Umbilical cord (tissue), 2 donors: ENCODE data around the gene NKD2. TPM values are rescaled to one million over a fixed set of nuclear protein-coding genes. Genes with fewer than 3 reads are reported as not detected.
"Not testable (repeated sequence)": the region's sequence is repeated elsewhere in the genome, so short reads cannot be mapped to it uniquely, and the experiment has no call there.

Source experiments
- DNase-seq: peaks from one replicate; pipeline ENCODE4 v3.0.0-alpha.2; 2015; ENCODE audit warnings: low spot score
- total RNA-seq: library from RNA; depleted of rRNA; stranded (reverse); fragments of >200 nt; gene quantifications from one replicate; pipeline ENCODE4 v1.2.3, GENCODE V29; 2014; ENCODE audit warnings: low replicate concordance; ENCODE audit not compliant: insufficient read depth

Gene NKD2, protein sequence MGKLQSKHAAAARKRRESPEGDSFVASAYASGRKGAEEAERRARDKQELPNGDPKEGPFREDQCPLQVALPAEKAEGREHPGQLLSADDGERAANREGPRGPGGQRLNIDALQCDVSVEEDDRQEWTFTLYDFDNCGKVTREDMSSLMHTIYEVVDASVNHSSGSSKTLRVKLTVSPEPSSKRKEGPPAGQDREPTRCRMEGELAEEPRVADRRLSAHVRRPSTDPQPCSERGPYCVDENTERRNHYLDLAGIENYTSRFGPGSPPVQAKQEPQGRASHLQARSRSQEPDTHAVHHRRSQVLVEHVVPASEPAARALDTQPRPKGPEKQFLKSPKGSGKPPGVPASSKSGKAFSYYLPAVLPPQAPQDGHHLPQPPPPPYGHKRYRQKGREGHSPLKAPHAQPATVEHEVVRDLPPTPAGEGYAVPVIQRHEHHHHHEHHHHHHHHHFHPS
- 1.9 TPM for total RNA-seq

DNA sequence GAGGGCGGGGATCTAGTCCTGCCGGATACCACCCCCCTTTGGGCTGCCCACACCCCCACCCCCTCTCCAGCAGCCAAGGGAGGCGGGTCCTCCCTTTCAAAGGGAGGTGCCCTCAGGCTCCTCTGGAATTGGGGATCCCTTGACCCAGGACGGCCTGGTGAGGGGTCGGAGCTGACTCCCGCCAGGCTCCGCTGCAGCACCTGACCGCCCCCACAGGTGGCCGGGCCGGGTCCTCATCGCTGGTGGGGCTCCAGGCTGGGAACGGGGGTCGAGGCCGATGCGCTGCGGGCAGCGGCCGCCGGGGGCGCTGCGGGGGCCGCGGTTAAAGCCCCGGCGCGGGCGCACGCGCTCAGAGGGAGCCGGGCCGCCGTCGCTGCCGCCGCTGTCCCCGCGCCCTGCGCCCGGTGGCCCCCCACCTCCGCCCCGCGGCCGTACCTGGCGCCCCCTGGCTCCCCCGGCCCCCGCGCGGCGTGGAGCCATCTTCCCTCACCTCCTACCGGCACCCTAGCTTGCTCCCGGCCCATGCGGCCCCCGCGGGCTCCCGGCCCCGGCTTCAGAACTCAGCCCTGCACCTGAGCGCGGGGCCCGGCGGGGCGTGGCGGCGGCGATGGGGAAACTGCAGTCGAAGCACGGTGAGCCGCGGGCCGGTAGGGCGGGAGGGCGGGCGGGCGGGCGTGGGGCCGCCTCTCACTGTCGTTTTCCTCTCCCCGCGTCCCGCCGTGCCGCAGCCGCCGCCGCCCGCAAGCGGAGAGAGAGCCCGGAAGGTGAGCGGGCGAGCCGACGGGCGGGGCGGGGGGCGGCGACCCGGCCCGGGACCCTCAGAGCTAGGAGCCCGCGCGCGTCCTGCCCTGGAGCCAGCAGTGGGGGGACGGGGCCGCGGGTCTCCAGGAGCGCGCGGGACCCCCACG lies at the start of gene NKD2:
TSS of gene NKD2 (plus strand) at position 352 of the 908 bp plus-strand sequence. CDS start at position 608, 256 bp downstream.
- DNase-seq: no peak

DNA sequence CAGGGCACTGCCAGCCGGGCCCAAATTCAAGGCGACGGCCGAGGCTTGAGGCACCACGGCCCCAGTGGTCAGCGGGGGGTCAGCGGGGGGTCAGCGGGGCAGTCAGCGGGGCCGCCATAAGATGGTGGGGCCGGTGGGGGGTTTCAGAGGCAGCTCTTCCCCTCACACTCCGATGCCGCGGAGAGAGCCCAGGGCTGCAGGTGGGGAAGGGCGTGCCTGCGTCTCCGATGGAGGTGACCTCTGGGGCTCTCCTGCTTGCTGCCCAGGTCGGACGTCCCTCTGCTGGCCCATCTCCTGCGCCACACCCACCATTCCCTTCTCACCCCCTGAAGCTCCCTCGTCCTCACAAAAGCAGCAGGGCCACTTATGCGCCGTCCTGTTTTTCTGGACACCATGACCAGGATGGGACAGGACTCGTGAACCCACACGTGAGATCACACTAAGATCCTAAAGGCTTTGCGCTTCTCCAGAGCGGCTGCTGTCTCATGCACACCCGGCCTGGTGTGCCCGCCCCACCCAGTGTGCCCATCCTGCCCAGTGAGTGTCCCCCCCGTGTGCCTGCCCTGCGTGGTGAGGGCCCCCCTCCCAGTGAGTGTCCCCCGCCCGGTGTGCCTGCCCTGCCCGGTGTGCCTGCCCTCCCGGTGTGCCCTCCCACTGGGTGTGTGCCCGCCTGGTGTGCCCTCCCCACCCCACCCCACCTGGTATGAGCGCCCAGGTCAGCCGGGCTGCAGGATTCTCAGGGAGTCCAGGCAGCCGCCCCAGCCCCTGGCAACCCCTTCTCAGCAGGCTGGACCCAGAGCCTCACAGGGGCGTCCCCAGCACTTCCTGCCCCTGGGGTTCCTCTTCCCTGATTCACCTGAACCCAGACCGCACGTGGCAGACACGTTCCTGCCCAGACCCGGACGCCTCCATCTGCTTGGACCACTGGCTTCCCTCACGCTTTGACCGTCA lies 48.7 kb upstream of the NKD2 start:
- no peak for DNase-seq

DNA sequence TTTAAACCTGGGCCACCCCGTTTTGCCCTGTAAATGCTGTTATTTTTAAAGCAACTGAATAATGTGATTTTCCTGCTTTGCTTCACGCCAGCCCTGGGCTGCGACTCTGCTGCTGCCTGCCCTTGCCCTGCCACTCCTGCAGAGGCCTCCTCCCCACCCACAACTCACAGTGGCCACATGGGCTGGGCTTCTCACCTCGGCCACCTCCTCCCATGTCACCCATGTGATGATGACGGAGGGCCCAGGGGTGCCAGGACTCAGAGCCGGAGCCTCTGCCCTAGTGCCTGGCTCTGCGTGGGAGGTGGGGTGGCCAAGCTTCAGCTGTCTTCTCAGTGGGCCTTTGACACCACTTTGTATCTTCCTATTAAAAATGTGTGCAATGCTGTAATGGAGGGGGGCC lies 48.1 kb upstream of the NKD2 start:
- no peak for DNase-seq

DNA sequence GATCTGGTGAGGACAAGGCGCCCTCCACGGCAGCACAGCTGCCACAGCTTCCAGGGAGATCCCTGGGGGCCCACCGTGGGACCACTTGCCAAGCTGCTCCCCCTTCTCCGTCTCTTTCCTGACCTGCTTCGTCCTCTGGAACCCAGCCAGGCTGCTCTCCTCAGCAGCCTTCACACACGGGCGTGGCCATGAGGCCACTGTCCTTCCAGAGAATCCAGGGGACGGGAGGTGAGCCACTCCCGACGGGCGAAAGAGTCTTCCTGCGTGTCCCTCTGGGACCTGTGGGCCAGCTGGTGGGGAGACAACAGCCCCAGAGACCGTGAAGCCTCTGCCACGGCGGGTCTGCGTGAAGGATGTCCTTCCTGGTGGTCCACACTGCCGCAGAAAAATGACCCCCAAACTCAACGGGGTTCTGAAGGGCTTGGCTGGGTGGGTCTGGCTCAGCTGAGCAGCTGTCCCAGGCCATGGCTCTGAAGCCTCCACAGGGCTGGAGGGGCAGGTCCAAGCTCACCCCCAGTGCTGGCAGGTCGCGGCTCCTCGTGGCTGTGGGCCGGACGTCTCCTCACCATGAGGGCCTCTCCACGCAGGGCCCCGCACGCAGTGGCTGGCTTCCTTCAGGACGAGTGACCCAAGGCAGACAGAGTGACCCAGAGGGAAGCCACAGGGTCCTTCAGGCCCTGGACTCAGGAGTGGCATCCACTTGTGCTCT lies 47.4 kb upstream of the NKD2 start:
- DNase-seq: no peak

DNA sequence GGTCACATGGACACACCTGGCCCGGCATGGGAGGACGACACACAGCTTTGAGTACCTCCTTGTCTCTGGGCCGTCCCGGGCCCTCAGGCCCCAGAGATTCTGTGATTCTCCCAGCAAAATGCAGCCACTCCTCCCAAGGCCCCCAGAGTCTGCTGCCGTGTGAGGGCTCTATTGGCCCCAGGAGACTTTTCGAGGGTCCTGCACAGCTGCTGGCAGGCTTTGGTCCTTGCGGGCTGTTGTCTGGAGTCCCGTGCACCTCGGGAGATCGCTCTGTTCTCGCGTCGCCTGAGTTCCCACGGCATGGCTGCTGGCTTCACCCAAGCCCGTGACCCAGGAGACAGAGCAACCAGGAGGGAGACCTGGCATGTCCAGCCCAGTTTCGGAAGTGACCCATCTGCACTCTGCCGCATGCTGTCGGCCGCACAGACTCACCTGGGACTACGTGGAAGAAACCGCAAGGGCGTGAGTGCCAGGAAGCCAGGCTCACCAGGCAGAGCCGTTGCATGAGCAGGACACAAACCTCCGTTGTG lies 46.8 kb upstream of the NKD2 start:
- no peak for DNase-seq

DNA sequence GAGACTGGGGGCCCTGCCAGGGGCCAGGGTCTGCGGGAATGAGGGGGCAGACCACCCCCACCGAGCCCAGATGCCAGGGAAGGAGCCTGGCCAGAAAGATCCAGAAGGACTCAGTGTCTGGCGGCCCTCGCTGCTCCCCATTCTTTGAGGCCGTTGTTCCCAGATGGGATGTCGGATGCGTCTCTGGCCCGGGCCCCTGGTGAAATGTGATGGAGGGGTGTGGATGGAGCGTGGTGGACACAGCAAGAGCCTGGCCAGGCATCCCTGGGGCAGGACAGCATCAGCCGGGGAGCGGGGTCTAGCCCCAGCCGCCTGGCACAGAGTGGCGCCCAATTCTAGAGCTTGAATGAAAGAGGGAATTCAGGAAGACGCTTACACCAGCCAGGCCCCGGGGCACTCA lies 46.2 kb upstream of the NKD2 start:
- no peak for DNase-seq

DNA sequence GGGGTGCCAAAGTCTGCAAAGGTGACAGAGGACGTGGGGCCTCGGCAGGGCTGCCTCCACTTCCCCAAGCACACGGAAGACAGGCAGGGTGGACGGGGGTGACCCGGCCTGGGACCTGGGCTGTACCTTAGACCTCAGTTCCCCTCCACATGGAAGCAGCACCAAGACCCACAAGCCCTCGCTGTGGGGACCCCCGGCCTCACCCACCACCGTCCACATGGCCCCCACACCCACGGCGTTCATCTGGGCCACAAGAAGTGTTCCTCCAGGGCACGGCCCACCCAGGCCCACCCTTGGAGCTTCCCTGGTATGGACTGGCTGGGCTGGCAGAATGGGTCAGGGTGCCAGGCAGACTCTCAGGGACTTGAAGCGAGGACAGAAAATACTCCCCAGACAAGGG lies 45.8 kb upstream of the NKD2 start:
- DNase-seq: no peak

DNA sequence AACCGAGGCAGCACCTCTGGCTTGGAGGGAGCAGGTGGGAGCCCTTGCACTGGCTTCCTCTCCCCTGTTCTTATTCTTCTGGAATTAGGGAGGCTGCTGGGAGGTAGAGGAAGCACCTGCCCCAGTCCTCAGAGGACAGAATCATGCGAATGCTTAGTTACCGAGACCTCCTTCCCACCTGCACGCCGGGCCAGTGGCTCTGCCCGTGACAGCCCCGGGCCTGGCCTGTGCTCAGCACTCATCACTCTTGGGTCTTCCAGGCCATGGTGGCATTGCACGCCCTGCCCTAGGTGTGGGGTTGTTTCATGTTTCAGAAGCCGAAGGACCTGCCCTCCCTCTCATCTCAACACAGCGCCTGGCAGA lies 45.3 kb upstream of the NKD2 start:
- no peak for DNase-seq

DNA sequence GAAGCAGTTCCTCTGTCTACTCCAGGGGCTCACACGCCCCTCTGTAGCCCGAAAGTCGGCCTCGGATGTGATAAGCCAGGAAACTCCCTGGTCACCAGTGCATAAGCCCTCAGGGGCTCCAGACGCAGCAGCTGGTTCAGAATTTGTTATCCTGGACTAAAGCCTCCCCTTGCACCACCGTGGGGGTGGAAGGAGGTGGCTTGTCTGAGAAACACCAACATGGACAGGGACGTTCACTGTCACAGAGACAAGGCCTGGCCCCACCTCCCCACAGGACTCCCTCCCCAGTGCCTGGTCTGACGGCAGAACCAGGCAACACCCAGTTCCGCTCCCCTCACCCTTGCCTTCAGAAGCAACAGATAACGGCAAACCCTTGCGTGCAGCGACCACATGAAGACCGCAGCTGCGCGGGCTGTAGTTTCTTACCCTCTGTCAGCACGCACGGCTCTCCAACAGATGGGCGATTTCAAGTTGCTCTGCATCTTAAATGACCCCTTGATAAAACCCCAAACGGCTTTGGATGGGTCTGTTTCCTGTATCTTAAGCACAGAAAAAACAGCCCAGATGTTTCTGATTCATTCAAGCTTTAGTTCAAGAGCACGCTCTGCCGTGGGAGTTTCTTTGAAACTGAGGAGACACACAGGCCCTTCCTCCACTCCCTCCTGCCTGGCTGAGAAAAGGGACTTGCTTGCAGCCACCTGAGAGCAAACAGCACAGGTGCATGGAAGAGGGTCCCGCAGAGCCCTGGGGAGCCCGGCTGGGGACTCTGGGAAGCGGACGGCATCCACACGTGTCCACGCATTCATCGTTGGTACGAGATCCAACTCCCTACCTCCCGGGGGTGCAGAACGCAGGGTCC lies 44.7 kb upstream of the NKD2 start:
- DNase-seq: peak; percentile 97

DNA sequence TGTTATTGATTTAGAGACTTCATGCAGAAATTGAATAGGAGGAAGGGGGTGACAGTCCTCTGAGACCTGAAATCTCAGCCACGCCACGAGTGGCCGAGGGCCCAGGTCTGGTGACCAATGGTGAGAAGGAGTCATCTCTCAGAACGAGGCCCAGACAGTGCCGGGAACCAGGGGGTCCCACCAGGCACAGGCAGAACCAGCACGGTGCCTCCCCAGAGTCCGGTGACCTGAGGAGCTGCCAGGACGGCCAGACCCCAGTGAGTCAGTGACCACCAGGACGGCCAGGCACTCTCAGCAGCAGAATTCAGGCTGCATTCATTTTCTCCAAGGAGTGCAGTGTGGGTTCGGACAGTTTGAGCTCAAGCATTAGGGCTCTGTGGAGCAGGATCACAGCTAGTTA lies 43.8 kb upstream of the NKD2 start:
- no peak for DNase-seq

DNA sequence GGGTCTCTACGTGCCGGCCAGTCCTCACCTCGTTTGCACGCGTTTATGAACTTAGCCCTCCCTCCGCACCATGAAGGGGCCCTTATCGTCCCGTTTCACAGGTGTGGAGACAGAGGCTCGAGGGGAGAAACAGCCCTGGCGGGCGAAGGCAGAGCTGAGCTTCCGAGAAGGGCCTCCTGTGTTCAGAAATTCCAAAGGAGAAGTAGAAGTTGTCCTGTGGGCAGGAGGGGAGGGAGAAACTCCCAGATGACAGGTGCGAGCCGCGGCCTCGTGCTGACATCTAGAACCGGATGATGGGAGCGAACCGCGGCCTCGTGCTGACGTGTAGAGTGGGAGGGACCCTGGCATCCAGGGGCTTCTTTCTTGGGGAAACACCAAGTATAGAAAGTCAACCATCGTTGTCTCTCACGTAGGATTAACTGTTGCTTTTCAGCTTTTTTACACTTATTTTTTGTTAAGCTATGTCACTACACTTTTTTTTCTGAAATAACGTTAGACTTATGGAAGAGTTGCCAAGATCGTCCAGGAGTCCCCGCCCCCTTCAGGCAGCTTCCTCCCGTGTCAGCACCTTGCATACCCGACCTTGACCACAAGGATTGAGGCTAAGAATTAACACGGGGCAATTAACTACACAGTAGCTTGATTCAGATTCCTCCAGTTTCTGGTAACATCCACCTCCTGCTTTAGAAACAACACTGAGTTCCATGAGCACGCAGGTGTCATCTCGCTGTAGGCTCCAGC lies 42.8 kb upstream of the NKD2 start:
- no peak for DNase-seq

DNA sequence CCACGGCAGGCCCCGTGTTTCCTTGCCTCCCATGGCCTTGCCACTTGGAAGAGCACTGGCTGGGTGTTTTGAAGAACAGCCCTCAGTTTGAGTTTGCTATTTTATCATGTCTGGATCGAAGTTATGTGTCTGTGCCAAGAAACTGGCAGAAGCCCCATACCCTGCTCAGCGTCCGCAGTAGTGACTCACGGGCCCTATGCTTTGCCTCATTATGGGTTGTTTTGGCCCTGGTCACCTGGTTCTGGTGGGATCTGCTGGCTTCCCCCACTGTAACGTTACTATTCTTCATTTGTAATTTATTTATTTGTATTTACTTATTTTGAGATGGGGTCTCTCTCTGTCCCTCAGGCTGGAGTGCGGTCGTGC lies 42.3 kb upstream of the NKD2 start:
- DNase-seq: no peak

DNA sequence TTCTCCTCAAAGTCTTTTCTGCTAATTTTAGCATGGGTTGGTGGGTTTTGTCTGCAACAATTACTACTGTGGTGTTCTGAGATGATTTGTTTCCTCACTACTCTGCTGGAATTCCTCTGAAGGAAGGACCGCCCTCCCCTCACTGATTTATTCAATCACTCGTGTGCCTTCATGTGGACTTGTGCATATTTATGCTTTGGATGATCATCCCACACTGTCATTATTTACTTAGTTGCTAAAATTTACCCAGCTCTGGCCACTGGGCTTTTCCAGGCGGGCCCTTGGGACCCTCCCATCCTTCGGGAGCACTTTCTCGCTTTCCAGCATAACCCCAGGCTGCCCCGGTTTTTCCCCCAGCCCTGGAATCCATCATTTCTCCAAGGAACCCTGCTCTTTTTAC lies 41.7 kb upstream of the NKD2 start:
- no peak for DNase-seq

DNA sequence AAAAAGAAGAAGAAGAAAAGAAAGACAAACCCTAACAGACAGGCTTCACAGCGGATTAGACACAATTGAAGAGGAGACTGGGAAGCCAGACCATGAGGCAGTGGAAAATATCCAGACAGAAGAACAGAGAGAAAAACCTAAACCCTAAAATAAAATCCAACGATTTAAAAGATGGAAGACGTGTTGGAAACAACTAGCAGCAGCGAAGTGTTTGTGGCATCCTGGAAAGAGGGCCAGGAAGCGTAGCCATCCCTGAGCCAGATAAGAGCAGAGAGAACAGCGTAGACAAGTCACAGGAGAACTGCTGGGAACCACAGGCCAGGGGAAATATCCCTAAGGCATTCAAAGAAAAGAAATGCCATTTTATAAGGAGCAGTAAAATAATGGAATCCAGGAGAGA lies 39.7 kb upstream of the NKD2 start:
- peak; percentile 43 for DNase-seq

DNA sequence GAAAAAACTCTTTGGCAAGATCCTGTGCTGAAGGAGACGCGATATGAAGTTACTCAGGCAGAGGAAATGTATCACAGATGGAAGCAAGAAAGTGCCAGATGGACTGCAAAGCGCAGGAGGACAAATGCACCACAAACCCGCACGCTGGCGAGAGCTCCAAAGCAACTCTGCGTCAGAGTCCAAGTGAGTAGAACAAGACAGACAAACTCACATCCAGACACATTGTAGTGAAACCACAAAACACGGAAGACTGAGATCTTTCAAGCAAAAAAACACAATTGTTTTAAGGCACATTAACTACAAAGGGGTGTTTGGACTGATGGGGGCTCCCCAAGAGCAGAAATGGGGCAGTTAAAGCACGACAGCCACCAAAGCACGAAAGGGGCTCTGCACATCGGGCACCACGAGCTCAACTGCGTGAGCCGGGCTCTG lies 39.2 kb upstream of the NKD2 start:
- DNase-seq: no peak

DNA sequence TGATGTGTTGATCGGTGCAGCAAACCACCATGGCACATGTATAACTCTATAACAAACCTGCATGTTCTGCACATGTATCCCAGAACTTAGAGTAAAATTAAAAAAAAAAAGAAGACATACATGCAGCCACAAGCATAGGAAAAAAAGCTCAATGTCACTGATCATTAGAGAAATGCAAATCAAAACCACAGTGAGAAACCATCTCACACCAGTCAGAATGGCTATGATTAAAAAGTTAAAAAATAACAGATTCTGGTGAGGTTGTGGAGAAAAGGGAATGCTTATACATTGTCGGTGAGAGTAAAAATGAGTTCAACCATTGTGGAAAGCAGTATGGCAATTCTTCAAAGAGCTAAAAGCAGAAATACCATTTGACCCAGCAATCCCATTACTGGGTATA lies 36.0 kb upstream of the NKD2 start:
- not testable (repeated sequence) for DNase-seq

DNA sequence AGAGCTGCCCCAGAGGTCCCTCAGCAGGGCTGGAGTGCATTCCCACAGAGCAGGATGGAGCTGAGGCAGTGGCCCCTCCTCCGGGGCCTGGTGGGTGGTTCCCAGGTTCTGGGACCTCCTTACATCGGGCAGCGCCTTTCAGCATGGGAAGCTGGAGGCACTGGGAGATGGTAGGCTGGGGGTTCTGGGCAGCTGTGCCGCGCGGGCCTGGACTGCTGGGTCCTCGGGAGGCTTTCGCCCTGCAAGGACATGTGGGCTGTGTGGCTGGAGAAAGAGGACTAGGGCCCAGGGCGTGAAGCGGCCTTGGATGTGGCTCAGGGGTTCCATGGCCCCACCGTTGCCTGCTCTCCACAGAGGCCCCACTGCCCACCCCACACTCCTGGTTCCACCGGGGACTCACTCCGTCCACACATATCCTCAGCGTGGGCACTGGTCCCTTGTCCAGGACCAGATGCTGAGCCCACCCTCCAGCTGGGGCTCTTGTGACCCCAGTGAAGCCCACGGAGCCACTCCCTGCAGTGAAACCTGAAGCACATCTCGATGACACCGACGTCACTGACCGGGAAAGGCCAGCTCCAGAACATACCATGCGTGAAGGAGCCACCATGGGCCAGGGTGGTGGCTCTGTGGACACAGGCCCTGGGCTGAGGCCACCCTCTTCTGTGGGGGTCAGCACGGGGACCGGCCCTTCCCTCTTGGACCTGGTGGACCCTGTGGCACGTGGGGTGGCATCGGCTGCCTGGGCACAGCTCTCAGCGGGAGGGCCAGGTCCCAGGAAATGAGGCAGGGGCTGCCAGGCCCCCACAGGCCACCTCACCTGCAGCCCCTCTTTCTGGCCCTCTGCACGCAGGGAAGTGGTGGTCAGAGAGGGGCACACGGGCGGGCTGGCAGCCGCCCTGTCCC lies 31.5 kb upstream of the NKD2 start:
- no peak for DNase-seq

DNA sequence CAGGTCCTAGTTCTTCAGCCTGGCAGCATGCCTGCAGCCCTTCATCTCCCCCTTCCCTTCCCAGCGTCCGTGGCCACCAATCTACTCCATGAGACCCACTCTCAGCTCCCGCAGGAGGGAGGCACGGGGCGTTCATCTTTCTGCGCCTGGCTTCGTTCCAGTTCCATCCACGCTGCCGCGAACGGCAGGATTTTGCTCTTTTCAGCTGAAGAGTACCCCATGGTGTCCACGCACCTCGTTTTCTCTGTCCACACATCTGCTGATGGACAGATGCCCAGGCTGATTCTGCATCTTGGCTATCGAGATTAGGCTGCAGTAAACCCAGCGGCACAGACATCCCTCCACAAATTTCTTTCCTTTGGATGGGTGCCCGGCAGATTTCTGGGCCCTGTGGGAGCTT lies 30.5 kb upstream of the NKD2 start:
- DNase-seq: no peak
